ENCODE measurements around the gene GMCL1.

GMCL1 gene

GRCh38 chr2:69810550-69810949 is 18.9 kb upstream of the GMCL1 start:
- no peak for DNase-seq (ENCODE audit: extremely low read depth, low read depth)
- TF ChIP-seq CTCF (IDR thresholded peaks at IDR 0.05; ENCODE audit: low read depth, low read length): no peak

GRCh38 chr2:69811018-69811417 is 18.4 kb upstream of the GMCL1 start:
- TF ChIP-seq CTCF (IDR thresholded peaks at IDR 0.05; ENCODE audit: low read depth, low read length): no peak

GRCh38 chr2:69811591-69811990 is 17.9 kb upstream of the GMCL1 start:
- no peak for TF ChIP-seq CTCF (IDR thresholded peaks at IDR 0.05; ENCODE audit: low read depth, low read length)
- DNase-seq (ENCODE audit: extremely low read depth, low read depth): no peak

More at GRCh38 chr2:69811018-69811417, 18.4 kb upstream of the GMCL1 start:
- no peak for DNase-seq (ENCODE audit: extremely low read depth, low read depth)

- no peak for DNase-seq (ENCODE audit: extremely low read depth, low read depth)
- TF ChIP-seq CTCF (IDR thresholded peaks at IDR 0.05; ENCODE audit: low read depth, low read length): no peak
Observed at GRCh38 chr2:69815717-69816116, 13.7 kb upstream of the GMCL1 start.

GRCh38 chr2:69816923-69817542 is 12.4 kb upstream of the GMCL1 start:
- TF ChIP-seq CTCF (IDR thresholded peaks at IDR 0.05; ENCODE audit: low read depth, low read length): peak; percentile 82
- peak; percentile 70 for DNase-seq (ENCODE audit: extremely low read depth, low read depth)

GRCh38 chr2:69817729-69818501 is 11.5 kb upstream of the GMCL1 start:
- DNase-seq (ENCODE audit: extremely low read depth, low read depth): no peak
- no peak for TF ChIP-seq CTCF (IDR thresholded peaks at IDR 0.05; ENCODE audit: low read depth, low read length)

- TF ChIP-seq CTCF (IDR thresholded peaks at IDR 0.05; ENCODE audit: low read depth, low read length): no peak
- DNase-seq (ENCODE audit: extremely low read depth, low read depth): no peak
Observed at GRCh38 chr2:69827796-69828540, 1.5 kb upstream of the GMCL1 start.
